Fibroblast of mammary gland (primary cell): ENCODE measurements around the gene FSTL5.

ENCODE experiments used
- DNase-seq: peaks from one replicate; pipeline ENCODE4 v3.0.0-alpha.2; 2010; ENCODE audit warnings: low read depth
- H3K4me3 ChIP-seq: 2 replicates; pipeline ENCODE4 v1.5.1; 2011; ENCODE audit warnings: low read depth, mild to moderate bottlenecking, low read length, moderate library complexity; ENCODE audit not compliant: control insufficient read depth
- CTCF ChIP-seq: conservative IDR thresholded peaks from 2 replicates; pipeline ENCODE4 v1.5.1; 2011; ENCODE audit warnings: low read depth, low read length, inconsistent platforms; ENCODE audit not compliant: control insufficient read depth, insufficient read depth

The FSTL5 gene

GRCh38 chr4:161653697-161654096, 510.1 kb downstream of the FSTL5 start:
- no peak overlapping the region for H3K4me3 ChIP-seq
- DNase-seq: no peak
- no peak for TF ChIP-seq CTCF

- H3K4me3 ChIP-seq: no peak overlapping the region
- DNase-seq: no peak
- no peak for TF ChIP-seq CTCF
These were observed 512.2 kb downstream of the FSTL5 start for GRCh38 chr4:161651586-161651985.

- DNase-seq: no peak
- no peak for TF ChIP-seq CTCF
- no peak overlapping the region for H3K4me3 ChIP-seq
These were observed 513.0 kb downstream of the FSTL5 start for GRCh38 chr4:161650812-161651211.

- no peak overlapping the region for H3K4me3 ChIP-seq
- no peak for TF ChIP-seq CTCF
- no peak for DNase-seq
These were observed 516.0 kb downstream of the FSTL5 start for GRCh38 chr4:161647757-161648156.

- TF ChIP-seq CTCF: no peak
- no peak for DNase-seq
- no peak overlapping the region for H3K4me3 ChIP-seq
These were observed 521.1 kb downstream of the FSTL5 start for GRCh38 chr4:161642708-161643107.

GRCh38 chr4:161629694-161630441, 533.9 kb downstream of the FSTL5 start:
- no peak overlapping the region for H3K4me3 ChIP-seq
- DNase-seq: no peak
- no peak for TF ChIP-seq CTCF
